Epithelial cell of esophagus (primary cell): Measurements from ENCODE around the gene TOM1L2.
"Not testable (repeated sequence)": the region's sequence is repeated elsewhere in the genome, so short reads cannot be mapped to it uniquely, and the experiment has no call there.

ENCODE experiments used
- DNase-seq: peaks from one replicate; pipeline ENCODE4 v3.0.0; 2010; ENCODE audit warnings: low read depth
- H3K4me3 ChIP-seq: 2 replicates; pipeline ENCODE4 v1.5.1; 2011; ENCODE audit warnings: mild to moderate bottlenecking, low read length, control low read depth
- TF ChIP-seq, protein P1 (sequence below): IDR thresholded peaks from 2 replicates; pipeline ENCODE4 v1.5.1; 2011; ENCODE audit warnings: low read depth, mild to moderate bottlenecking, low read length, control low read depth, inconsistent platforms; ENCODE audit not compliant: insufficient read depth; ENCODE audit errors: missing control alignments

The TOM1L2 gene

DNA sequence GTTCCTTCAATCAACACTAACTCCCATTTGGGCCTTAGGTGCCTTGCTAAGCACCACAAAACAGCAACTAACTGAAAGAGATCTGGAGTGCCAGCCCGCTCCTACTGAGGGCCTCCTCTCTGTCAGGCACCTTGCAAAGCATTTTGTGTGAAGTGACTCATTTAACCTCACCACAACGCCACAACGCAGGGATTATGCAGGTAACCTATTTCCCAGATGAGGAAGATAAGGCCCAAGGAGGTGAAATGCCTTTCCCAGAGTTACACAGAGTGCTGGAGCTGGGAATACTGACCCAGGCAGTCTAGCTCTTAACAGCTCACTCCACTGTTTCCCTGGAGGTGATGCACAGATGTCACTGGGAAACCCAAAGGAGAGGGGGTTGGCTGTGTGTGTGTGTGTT, 33.3 kb upstream of the TOM1L2 start:
- TF ChIP-seq, protein P1, sequence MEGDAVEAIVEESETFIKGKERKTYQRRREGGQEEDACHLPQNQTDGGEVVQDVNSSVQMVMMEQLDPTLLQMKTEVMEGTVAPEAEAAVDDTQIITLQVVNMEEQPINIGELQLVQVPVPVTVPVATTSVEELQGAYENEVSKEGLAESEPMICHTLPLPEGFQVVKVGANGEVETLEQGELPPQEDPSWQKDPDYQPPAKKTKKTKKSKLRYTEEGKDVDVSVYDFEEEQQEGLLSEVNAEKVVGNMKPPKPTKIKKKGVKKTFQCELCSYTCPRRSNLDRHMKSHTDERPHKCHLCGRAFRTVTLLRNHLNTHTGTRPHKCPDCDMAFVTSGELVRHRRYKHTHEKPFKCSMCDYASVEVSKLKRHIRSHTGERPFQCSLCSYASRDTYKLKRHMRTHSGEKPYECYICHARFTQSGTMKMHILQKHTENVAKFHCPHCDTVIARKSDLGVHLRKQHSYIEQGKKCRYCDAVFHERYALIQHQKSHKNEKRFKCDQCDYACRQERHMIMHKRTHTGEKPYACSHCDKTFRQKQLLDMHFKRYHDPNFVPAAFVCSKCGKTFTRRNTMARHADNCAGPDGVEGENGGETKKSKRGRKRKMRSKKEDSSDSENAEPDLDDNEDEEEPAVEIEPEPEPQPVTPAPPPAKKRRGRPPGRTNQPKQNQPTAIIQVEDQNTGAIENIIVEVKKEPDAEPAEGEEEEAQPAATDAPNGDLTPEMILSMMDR = no peak
- no peak for DNase-seq
- H3K4me3 ChIP-seq = no peak overlapping the region

DNA sequence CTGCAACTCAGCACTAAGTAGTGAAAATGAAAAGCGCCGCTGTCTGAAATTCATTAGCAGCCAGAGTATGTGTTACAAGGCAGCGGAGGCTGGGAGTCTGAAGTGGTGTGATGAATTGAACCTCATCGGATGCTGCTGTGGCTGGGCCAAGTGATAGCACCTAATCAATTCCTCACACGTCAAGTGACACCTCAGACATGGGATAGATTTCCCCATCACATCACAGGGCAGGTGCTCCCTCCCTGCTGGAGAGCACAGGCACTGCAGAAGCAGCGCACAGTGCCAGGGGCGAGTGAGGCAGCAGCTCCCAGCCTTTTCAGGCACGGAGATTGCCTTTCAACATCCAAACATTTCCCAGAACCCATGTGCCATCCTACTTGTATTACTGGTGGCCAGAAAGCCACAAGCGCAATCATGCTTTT, 32.7 kb upstream of the TOM1L2 start:
- no peak overlapping the region for H3K4me3 ChIP-seq
- DNase-seq = no peak
- TF ChIP-seq, protein P1 = peak; percentile 50

DNA sequence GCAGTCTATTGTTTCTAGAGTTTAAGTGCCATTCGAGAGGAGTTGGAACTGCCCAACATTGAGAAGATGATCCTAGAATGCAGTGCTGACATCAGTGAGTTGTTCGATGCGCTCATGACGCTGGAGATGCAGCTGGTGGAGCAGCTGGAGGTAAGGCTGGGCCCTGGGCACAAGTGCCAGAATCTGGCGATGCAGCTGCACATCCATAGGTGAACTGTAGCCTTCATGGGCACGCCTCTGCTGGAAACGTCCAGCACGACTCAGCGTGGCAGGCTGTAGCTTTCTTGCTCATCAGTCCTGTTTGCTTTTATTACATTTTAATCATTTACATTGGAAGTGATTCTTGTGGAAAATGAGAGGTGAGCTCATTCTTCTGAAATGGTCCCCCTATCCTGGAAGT, 32.1 kb upstream of the TOM1L2 start:
- DNase-seq = no peak
- TF ChIP-seq, protein P1 = no peak
- H3K4me3 ChIP-seq = no peak overlapping the region

DNA sequence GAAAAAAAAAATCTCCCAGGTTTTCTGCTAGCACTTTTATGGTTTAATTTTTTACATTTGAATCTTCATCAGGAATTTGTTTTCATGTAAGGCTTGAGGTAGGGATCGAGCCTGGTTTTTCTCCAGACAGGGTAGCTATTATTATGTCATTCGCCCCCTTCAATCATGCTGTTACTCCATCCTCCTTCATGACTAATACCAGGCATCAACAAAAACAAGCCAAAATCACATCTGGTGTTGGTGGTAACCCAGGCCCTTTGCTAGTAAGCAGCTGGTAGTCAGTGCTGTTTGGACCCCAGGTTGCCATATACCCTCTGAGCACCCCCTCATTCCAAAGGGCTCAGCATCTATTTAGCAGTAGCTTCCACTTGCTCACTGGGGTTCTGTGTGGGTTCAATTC, 30.0 kb upstream of the TOM1L2 start:
- no peak overlapping the region for H3K4me3 ChIP-seq
- TF ChIP-seq, protein P1 = no peak
- no peak for DNase-seq

DNA sequence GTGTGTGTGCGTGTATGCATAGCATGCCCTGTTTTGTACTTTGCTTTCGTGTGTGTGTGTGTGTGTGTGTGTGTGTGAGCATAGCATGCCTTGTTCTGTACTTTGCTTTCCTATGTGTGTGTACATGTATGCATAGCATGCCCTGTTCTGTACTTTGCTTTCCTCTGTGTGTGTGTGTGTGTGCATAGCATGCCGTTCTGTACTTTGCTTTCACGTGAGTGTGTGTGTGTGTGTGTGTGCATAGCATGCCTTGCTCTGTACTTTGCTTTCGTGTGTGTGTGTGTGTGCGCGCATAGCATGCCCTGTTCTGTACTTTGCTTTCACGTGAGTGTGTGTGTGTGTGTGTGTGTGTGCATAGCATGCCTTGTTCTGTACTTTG, 27.8 kb upstream of the TOM1L2 start:
- TF ChIP-seq, protein P1 = no peak
- no peak overlapping the region for H3K4me3 ChIP-seq
- no peak for DNase-seq

DNA sequence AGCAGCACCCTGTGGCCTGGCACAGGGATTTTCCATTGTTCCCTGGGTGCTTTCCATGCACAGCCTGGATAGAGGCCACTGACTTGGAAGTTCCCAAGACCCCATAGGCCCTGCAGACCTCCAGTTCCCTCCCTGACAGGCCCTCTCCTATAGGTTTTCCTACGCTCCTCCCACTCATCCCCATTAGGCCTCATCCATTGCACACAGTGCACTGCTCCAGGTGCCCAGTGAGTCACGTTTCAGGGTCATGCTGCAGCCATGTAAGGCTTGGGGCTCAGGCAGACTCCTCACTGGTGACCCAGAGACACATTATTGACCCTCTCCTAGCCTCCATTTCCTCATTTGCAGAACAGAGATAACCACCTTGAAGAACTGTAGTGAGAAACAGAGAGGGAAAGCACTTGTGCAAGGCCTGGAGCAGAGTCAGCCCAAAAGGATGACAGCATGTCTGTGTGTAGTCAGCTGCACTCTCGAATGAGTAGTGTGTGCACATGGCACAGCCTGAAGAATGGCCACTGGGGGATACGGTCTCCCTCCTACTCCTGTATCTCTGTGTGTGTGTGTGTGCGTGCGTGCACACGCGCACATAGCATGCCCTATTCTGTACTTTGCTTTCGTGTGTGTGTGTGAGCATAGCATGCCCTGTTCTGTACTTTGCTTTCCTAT, 27.3 kb upstream of the TOM1L2 start:
- TF ChIP-seq, protein P1 = no peak
- peak; percentile 37 for DNase-seq
- H3K4me3 ChIP-seq = no peak overlapping the region

DNA sequence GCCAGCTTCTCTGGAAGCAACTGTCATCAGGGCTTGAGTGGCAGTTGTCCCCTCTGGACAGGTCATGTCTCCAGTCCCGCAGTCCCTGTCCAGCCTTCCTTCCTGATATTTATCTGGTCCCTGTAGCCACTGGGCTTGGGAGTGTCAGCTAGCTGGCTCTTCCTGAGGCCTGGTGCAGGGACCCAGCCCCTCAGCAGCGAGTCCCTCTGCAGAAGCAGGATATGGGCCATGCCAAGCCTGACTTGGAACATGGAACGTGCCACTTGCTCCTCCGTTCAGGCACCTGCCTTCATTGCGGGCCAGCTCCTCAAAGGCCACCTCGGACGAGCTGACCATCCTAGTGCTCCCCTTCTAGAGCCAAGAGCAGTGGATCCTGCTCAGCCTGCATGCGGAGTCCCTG, 26.7 kb upstream of the TOM1L2 start:
- TF ChIP-seq, protein P1 = no peak
- no peak overlapping the region for H3K4me3 ChIP-seq
- DNase-seq = no peak

DNA sequence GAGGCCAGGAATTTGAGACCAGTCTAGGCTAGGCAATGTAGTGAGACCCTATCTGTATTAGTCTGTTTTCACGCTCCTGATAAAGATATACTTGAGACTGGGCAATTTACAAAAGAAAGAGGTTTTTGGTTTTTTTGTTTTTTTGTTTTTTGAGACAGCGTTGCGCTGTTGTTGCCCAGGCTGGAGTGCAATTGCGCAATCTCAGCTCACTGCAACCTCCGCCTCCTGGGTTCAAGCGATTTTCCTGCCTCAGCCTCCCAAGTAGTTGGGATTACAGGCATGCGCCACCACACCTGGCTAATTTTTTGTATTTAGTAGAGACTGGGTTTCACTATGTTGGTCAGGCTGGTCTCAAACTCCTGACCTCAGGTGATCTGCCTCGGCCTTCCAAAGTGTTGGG, 23.7 kb upstream of the TOM1L2 start:
- DNase-seq, H3K4me3 ChIP-seq: not testable (repeated sequence)
